Stimulated activated CD4-positive, alpha-beta T cell treated with anti-CD3 and anti-CD28 coated beads, TNF-alpha, amount 100 ng/mL, for 4 hours (primary cell): ENCODE results near the gene SPRED1.

Experiments
- DNase-seq, 3 experiments: peaks; one replicate each; pipeline ENCODE4 v3.0.0-alpha.2; 2020; ENCODE audit warnings: low read depth in 3 of 3

SPRED1 gene

GRCh38 chr15:38252481-38253350 is at the start of gene SPRED1:
Gene SPRED1 (plus strand): TSS chr15:38252836. CDS start chr15:38253186, 350 bp downstream.
- DNase-seq: peak; percentile 0 to 29 (median 9)

- DNase-seq: no peak
Measured at GRCh38 chr15:38205526-38206272, 46.9 kb upstream of the SPRED1 start.

GRCh38 chr15:38207621-38208020 is 45.0 kb upstream of the SPRED1 start:
- DNase-seq: no peak

GRCh38 chr15:38208206-38208605 is 44.4 kb upstream of the SPRED1 start:
- DNase-seq: no peak

GRCh38 chr15:38208779-38209178 is 43.9 kb upstream of the SPRED1 start:
- DNase-seq: no peak

- no peak for DNase-seq
Measured at GRCh38 chr15:38211249-38211648, 41.4 kb upstream of the SPRED1 start.

GRCh38 chr15:38211811-38212210 is 40.8 kb upstream of the SPRED1 start:
- no peak for DNase-seq

GRCh38 chr15:38212729-38213351 is 39.8 kb upstream of the SPRED1 start:
- no peak for DNase-seq

- no peak for DNase-seq
Measured at GRCh38 chr15:38213356-38213755, 39.3 kb upstream of the SPRED1 start.

GRCh38 chr15:38215707-38216106 is 36.9 kb upstream of the SPRED1 start:
- DNase-seq: no peak

- no peak for DNase-seq
Measured at GRCh38 chr15:38216763-38217162, 35.9 kb upstream of the SPRED1 start.

- DNase-seq: no peak
Measured at GRCh38 chr15:38217191-38217595, 35.4 kb upstream of the SPRED1 start.

GRCh38 chr15:38217788-38218609 is 34.6 kb upstream of the SPRED1 start:
- DNase-seq: no peak

GRCh38 chr15:38220606-38221273 is 31.9 kb upstream of the SPRED1 start:
- DNase-seq: no peak

GRCh38 chr15:38224486-38224885 is 28.1 kb upstream of the SPRED1 start:
- DNase-seq: no peak

- DNase-seq: no peak
Measured at GRCh38 chr15:38225381-38225780, 27.3 kb upstream of the SPRED1 start.

GRCh38 chr15:38226608-38227266 is 25.9 kb upstream of the SPRED1 start:
- no peak for DNase-seq

GRCh38 chr15:38227941-38228340 is 24.7 kb upstream of the SPRED1 start:
- no peak for DNase-seq

- DNase-seq: no peak
Measured at GRCh38 chr15:38228618-38229017, 24.0 kb upstream of the SPRED1 start.

GRCh38 chr15:38229705-38230310 is 22.8 kb upstream of the SPRED1 start:
- DNase-seq: no peak
